ENCODE results near the gene CDKN2B. TPM values are rescaled to one million over a fixed set of nuclear protein-coding genes. Genes with fewer than 3 reads are reported as not detected.
A peak's percentile ranks its signal among the peaks of the same experiment; 100 is the strongest.

The CDKN2B gene
- polyA plus RNA-seq, 1 of the 3 experiments (the other 2 are of a cell fraction) = 6.3 TPM

GRCh38 chr9:22050924-22051323 lies 41.8 kb upstream of the CDKN2B start:
- no peaks in the 10 kb centered on the region for H3K9me3 ChIP-seq
- no peak overlapping the region for H3K4me2 ChIP-seq
- no peak overlapping the region for H3K9ac ChIP-seq
- H3K27ac ChIP-seq (ENCODE audit: low read depth in 2 of 2, low read length in 1 of 2) = no peak overlapping the region
- TF ChIP-seq, protein P1, sequence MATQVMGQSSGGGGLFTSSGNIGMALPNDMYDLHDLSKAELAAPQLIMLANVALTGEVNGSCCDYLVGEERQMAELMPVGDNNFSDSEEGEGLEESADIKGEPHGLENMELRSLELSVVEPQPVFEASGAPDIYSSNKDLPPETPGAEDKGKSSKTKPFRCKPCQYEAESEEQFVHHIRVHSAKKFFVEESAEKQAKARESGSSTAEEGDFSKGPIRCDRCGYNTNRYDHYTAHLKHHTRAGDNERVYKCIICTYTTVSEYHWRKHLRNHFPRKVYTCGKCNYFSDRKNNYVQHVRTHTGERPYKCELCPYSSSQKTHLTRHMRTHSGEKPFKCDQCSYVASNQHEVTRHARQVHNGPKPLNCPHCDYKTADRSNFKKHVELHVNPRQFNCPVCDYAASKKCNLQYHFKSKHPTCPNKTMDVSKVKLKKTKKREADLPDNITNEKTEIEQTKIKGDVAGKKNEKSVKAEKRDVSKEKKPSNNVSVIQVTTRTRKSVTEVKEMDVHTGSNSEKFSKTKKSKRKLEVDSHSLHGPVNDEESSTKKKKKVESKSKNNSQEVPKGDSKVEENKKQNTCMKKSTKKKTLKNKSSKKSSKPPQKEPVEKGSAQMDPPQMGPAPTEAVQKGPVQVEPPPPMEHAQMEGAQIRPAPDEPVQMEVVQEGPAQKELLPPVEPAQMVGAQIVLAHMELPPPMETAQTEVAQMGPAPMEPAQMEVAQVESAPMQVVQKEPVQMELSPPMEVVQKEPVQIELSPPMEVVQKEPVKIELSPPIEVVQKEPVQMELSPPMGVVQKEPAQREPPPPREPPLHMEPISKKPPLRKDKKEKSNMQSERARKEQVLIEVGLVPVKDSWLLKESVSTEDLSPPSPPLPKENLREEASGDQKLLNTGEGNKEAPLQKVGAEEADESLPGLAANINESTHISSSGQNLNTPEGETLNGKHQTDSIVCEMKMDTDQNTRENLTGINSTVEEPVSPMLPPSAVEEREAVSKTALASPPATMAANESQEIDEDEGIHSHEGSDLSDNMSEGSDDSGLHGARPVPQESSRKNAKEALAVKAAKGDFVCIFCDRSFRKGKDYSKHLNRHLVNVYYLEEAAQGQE (IDR thresholded peaks at IDR 0.05; ENCODE audit: low read depth, low read length) = no peak
- no peak for TF ChIP-seq MEF2A (IDR thresholded peaks at IDR 0.05; ENCODE audit: borderline replicate concordance, low read depth)
- TF ChIP-seq, protein P2, sequence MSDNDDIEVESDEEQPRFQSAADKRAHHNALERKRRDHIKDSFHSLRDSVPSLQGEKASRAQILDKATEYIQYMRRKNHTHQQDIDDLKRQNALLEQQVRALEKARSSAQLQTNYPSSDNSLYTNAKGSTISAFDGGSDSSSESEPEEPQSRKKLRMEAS (IDR thresholded peaks at IDR 0.05; ENCODE audit: low read depth) = no peak
- no peaks in the 10 kb centered on the region for H3K27me3 ChIP-seq (ENCODE audit: insufficient read depth)
- 0 out of 4 replicates have a peak, but pooled peaks cover 0 to 6% of the 10 kb centered on the region in 2 experiments for H3K4me1 ChIP-seq (ENCODE audit: control insufficient read depth in 1 of 2, insufficient read depth in 2 of 2, low read depth in 1 of 2, low read length in 1 of 2)
- DNase-seq = no peak
- CTCF ChIA-PET = interaction anchor here (1.1 to 6.2 kb wide), 3 partner anchors 13 to 238 kb away, joined by 4 to 23 read pairs (median 15); no protein-coding TSS in a partner anchor
- peak overlapping the region; percentile 34; the same call in 1 of the 2 replicates for H2AFZ ChIP-seq (ENCODE audit: low read depth)
- no peak overlapping the region for H3K4me3 ChIP-seq (ENCODE audit: low read depth in 2 of 2, low read length in 1 of 2)
- H3K79me2 ChIP-seq (ENCODE audit: insufficient read depth) = no peaks in the 10 kb centered on the region
- H3K9me2 ChIP-seq = no peaks in the 10 kb centered on the region
- no peaks in the 10 kb centered on the region for H3K36me3 ChIP-seq (replicated peaks in 1 of 2; ENCODE audit: control insufficient read depth in 1 of 2, insufficient read depth in 2 of 2, low read length in 1 of 2)
- POLR2A ChIA-PET = no interaction called here
- 59% methylated on average over 4 of the region's 4 CpGs for WGBS (ENCODE audit: low lambda C conversion rate)
- no peaks in the 10 kb centered on the region for H4K20me1 ChIP-seq (ENCODE audit: insufficient read depth)
- peaks cover 30% of the 10 kb centered on the region for H3F3A ChIP-seq (replicated peaks; ENCODE audit: insufficient read depth)

DNA sequence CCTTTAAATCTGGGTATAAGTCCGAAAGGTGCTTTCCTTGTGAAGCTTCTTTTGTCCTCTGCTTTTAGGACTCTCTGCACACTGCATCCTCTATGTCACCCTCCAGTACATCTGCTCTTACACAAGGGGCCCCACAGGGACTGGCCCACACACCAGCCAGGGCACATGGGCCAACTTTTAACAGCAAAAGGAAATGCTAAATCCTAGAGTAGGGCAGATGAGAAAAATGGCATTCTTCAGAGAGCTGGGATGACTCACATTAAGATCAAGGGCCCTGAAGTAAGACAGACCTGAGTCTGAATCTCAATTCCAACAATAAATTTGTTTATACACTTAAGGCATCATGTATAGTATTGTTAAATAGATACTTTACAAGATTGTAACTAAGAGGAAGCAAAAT lies 40.3 kb upstream of the CDKN2B start:
- H3K9ac ChIP-seq = no peak overlapping the region
- H3K9me3 ChIP-seq = no peaks in the 10 kb centered on the region
- no peaks in the 10 kb centered on the region for H3K79me2 ChIP-seq (ENCODE audit: insufficient read depth)
- H3K27me3 ChIP-seq (ENCODE audit: insufficient read depth) = no peaks in the 10 kb centered on the region
- H2AFZ ChIP-seq (ENCODE audit: low read depth) = no peak overlapping the region
- H3K4me2 ChIP-seq = no peak overlapping the region
- POLR2A ChIA-PET = no interaction called here
- H3K9me2 ChIP-seq = no peaks in the 10 kb centered on the region
- no peak overlapping the region for H3K27ac ChIP-seq (ENCODE audit: low read depth in 2 of 2, low read length in 1 of 2)
- H3K4me3 ChIP-seq (ENCODE audit: low read depth in 2 of 2, low read length in 1 of 2) = no peak overlapping the region
- CTCF ChIA-PET = interaction anchor here (0.8 to 6.2 kb wide), 4 partner anchors 11 to 237 kb away, joined by 3 to 23 read pairs (median 10); partner anchors contain the start of gene CDKN2B
- H3F3A ChIP-seq (replicated peaks; ENCODE audit: insufficient read depth) = peaks cover 32% of the 10 kb centered on the region
- no peaks in the 10 kb centered on the region for H3K36me3 ChIP-seq (replicated peaks in 1 of 2; ENCODE audit: control insufficient read depth in 1 of 2, insufficient read depth in 2 of 2, low read length in 1 of 2)
- 0 out of 4 replicates have a peak, but pooled peaks cover 0 to 6% of the 10 kb centered on the region in 2 experiments for H3K4me1 ChIP-seq (ENCODE audit: control insufficient read depth in 1 of 2, insufficient read depth in 2 of 2, low read depth in 1 of 2, low read length in 1 of 2)
- H4K20me1 ChIP-seq (ENCODE audit: insufficient read depth) = no peaks in the 10 kb centered on the region
- 82% methylated on average over 1 of the region's 1 CpG for WGBS (ENCODE audit: low lambda C conversion rate)
- DNase-seq = no peak
- TF ChIP-seq POLR2AphosphoS5 (IDR thresholded peaks at IDR 0.05; ENCODE audit: low read depth, low read length) (no peak), TEAD4 (IDR thresholded peaks at IDR 0.05; ENCODE audit: borderline replicate concordance, insufficient read depth) (0 out of 2 replicates have a peak, but pooled peaks have one; percentile 13), PBX3 (IDR thresholded peaks at IDR 0.05) (peak; percentile 63), NFIC (IDR thresholded peaks at IDR 0.05; ENCODE audit: borderline replicate concordance) (peak; percentile 40; the same call in 1 of the 2 replicates), JUND (IDR thresholded peaks at IDR 0.05) (peak; percentile 56), USF1 (IDR thresholded peaks at IDR 0.05; ENCODE audit: borderline replicate concordance, low read depth) (no peak), TCF12 (IDR thresholded peaks at IDR 0.05) (peak; percentile 74), ZBTB33 (IDR thresholded peaks at IDR 0.05; ENCODE audit: borderline replicate concordance, low read depth) (no peak), RXRA (IDR thresholded peaks at IDR 0.05; ENCODE audit: borderline replicate concordance, low read depth) (no peak), FOSL2 (IDR thresholded peaks at IDR 0.05; ENCODE audit: borderline replicate concordance, low read depth) (peak; percentile 68), NRF1 (IDR thresholded peaks at IDR 0.05; ENCODE audit: low read depth, low read length) (no peak), SIN3A (IDR thresholded peaks at IDR 0.05; ENCODE audit: borderline replicate concordance, low read depth, low read length) (no peak), RFX5 (IDR thresholded peaks at IDR 0.05; ENCODE audit: low read length) (no peak)
- TF ChIP-seq, protein P3, sequence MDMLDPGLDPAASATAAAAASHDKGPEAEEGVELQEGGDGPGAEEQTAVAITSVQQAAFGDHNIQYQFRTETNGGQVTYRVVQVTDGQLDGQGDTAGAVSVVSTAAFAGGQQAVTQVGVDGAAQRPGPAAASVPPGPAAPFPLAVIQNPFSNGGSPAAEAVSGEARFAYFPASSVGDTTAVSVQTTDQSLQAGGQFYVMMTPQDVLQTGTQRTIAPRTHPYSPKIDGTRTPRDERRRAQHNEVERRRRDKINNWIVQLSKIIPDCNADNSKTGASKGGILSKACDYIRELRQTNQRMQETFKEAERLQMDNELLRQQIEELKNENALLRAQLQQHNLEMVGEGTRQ (IDR thresholded peaks at IDR 0.05; ENCODE audit: borderline replicate concordance, low read depth, low read length) = no peak
- TF ChIP-seq, protein P2 (IDR thresholded peaks at IDR 0.05; ENCODE audit: low read depth) = no peak

Measured in SK-N-SH (cell line).